HG03442 (cell line): ENCODE measurements around the gene RAD51B.

ENCODE experiments used
- ATAC-seq: cut with Tn5 transposase; IDR thresholded peaks from one replicate; pipeline ENCODE4 v1.9.1; 2021; ENCODE audit warnings: mild to moderate bottlenecking, moderate library complexity; ENCODE audit not compliant: unreplicated experiment

Gene RAD51B

DNA sequence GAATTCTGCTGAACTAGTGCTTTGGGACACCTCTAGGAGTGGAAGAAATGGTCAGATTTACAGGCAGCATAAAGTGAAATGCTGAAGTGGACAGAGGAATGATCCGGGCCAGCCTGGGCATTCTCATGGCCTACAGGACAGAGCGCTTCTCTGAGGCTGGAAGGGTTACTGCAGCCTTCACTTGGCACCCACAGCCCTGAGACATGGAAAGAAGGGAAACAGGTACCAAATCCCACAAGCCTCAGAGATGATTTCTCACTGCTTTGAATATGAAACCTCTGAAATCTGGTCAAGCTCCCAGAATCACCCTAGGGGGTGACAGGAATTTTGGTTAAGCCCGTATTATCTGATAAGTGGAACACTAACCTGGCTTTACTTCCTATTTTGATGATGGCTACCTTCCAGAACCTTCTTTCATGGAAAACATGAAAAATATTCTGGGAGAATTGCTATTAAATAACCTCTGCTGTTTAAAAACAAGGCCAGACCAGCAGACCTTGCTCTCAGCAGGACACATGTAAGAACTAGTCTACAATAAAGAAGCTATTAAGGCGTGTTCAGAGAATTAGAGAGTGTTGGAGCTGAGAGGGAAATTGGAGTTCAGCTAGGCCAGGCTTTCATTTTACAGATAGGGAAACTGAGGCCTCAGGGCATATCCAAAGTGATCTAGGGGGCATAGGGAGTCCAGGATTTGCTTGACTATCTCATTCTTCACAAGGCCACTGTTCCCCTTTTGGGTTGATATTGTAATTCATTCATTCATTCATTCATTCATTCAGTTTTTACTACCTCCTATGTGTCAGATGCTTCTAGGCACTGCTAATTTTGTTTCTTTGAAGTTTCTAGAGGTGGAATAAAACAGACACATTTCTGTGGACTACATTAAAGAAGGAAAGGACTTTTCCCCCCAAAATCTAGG, 691.8 kb downstream of the RAD51B start:
- ATAC-seq = no peak

DNA sequence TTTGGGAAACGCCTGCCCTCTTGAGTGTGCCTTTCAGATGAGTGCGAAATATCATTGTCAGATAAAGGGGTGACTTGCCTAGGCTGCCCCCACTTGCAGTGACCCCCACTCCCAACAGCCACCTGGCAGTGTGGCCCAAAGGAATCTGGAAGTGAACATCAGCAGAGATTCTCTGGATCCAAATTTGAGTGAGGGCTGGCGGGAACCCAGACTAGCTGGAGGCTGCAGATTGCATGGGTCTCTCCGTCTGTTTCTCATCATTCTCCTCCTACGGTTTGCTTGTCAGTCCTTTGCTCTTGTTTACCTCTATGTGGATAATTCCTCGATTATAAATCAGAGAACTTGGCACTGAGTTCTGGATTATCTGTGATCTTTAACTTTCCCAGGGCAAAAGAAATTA, 692.5 kb downstream of the RAD51B start:
- no peak for ATAC-seq

DNA sequence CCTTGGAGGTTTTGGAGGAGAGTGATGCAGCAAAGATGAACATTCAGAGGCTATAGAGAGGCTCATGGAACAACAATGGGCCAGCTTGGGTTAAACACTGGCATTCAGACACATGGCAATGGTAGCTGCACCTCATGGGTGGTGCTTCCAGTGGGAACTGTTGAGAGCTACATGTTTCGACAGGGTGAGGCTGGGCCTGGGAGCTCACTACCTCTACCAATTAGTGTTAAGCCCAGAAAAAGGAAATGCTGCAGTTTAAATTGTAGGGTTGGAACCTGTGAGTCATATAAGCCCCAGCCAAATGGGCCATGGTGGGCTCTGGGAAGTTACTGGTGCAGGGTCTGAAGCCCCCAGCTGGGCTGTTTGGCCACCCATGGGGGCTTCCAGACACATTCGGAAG, 693.6 kb downstream of the RAD51B start:
- no peak for ATAC-seq

DNA sequence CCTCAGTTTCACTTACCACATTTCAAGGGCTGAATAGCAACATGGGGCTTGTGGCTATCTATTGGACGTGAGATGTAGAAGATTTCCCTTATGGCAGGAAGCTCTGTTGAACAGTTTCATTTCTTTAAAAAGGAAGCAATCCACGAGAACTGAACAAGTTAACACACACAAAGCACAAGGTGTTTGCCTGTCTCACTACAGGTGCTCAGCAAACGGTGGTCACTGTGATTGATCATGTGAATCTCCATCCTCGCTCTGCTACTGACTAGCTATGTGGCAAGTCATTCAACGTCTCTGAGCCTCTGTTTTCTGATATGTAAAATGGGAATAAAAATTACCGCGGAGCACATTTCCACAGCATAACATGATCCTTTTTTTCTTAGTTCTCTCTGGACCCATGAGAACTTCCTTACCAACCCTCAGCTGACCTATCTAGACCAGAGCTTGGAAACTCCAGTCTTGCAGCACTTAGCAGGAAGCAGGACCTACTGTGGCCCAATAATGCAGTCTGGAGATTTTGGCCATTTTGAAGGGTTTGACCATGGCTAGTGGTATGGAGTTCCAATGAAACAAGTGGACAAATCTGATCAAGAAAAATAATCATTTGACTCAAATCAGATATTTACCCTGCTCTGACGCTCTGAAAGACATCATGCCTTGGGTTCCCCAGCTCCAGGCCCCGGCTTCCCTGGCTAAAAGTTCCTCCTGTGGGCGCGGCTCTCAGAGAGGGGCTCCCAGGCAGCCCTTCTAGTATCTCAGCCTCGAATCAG, 694.4 kb downstream of the RAD51B start:
- ATAC-seq = peak; percentile 65

DNA sequence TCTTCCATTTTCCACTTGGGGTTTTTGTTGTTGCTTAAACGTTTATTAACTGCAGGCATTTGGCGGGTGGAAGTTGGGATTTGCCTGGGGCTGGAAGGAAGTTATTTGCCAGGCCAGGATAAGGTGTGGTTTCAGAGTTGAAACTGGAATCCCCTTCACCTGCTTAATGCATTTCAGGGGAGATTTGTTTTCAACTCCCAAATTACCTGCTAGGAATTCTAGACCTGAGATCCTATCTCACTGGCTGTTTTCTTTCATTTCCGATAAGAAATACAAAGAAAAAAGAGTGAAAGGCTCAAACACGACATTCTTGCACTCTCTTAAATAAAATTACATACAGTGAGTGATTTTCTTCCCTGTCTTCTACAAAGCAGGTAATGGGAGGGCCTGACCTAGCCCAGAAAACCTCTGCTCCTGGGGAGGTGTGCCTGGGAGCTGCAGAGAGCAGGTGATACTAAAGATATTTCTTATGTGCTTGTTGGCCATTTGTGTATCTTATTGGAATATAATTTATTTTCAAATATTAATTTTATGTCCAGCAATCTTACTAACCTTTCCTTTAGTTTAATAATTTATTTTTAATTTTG, 695.1 kb downstream of the RAD51B start:
- ATAC-seq = no peak

DNA sequence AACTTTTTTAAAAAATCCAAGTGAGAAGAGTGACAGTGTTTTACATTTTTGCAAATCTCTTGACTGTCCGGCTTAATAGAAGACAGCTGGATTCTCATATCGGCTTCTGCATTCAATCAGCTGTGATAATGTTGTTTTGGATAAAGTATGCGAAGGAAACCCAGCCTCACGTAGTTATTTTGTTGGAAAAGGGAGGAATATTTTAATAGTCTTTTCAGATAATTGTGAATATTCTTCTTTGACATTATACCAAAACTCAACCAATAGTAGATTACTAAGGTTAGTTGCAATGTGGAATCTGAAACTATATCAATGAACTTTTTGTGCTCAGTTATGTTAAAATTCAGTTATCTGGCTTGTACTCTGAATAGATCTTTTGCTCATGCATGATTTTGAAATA, 696.8 kb downstream of the RAD51B start:
- no peak for ATAC-seq

DNA sequence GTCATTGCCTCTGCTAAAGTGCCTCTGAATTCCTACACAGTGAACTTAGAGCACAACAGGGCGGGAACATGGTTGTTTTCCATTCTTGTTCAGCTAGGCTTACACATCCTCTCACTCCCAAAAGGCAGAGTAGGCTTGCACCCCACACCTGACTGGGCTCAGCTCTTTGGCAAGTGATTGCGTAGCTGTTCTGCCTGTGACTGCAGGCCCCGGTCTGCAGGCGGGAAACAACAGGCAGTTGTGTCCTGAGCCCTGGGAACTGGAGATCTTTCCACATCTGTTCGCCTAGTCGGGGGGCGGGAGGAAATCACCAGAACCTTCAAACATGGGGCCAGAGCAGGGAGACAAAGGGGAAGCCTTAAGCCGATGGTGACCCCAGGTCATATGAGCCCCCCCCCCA, 698.6 kb downstream of the RAD51B start:
- ATAC-seq = no peak

DNA sequence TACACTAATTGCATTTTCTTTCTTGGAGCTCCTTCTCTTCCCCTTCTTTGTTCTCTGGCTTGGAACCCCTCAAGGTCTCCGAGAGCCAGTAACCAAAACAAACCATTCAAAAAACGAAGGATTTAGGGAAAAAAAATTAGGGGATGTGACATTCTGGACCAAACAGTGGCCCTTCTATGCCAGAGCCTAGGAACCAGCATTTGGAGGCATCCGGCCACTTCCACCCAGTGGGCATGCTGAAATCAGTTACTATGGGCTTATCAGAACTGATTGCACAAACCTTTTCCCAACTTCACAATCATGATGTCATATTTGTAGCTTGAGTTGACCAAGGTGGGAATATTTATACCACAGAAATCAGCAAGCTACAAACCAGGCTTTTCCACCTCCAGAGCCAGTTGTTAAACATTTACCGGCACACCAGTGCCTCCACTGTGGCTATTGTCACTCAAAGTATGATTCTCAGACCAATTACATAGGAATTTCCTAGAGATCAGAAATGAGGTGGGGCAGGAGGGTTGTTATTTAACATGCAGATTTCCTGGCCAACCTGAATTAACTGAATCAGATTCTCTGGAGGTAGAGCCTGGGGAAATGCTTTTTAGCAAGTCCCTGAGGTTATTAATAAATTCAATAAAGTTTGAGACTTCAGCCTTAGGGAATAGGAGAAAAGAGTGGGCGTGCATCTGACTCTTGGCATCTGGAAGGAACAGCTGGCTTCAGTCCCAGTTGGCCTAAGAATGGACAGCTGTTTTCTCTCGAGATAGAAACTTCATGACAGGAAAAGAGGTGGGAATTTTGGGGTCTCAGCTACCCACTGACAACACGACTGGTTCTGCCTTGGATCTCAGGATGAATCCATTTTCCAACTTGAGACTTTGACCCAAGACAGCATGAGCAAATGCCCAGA, 699.4 kb downstream of the RAD51B start:
- no peak for ATAC-seq

DNA sequence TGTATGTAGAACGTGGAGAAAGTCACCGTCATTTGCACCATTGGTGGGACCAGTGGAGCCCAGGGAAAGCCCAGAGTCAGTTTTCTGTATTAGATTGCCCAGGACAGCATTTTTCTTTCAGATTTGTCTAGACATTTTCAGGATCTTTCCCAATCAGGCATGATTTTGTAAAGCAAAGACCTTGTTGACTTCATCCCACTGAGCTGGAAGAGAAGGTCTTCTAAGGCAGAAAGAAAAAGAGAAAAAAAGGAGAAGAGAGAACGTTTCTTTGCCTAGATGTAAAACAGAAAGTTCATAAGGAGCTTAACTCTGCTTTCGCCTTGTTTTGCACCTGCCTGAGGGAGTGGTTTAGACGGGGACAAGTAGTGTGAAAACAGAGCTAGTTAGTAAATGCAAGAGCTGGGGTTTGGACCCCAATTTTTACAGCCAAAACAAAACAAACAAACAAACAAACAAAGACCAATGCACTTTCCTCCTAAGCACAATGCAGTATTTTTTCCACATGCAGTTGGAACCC, 700.1 kb downstream of the RAD51B start:
- ATAC-seq = no peak

DNA sequence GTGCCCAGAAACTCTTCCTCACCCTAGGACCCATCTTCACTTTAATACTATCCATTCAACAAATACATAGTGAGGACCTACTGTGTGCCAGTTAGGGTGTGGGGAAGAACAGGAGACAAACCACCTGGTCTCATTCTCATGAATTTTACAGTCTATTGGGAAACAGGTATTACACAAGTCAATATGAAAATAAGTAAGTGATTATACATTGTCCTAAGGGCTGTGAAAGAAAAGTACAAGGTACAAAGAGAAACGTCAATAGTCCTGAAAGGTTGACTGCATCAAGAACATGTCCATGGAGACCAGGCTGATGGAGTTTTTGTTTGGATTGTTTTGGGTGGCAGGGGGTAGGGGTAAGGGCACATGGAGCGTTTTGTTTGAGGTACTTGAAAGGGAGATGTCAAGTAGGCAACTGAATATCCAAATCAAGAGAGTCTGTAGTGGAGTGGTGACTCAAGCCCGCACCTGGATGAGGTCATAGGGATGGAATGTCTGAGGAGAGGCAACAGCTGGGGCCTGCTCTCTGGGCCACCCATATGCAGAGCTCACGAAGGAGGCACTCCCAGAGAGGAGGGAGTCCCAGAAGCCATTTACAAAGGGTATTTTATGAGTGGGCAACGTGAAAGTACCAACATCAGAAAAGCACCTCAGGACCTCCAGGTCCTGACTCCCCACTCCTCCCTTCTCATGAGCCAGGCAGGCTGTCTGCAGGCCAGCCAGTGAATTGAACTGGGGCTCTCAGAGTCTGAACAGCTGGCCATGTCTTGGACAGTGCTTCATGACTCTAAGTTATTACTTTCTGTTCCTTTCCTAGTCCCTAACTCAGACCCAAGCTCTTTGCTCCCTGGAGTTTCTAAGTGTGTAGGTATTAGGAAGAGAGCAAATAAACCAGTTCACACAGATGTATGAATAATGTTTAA, 701.3 kb downstream of the RAD51B start:
- ATAC-seq = no peak

DNA sequence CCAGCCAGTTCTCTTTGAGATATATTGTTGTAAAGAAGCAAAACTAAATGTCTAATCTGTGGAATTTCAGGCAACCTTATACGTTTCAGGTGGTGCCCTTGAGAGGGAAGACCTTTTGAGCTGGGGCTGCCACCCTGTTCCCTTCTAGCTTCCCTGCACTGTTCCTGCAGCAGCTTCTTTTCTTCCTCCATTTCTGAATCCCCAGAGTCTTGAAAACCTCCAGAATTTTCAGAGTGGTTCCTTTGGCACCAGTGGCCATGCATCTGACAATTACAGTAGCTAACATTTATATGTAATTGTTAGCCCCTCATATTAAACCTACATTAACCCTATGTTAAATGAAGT, 702.0 kb downstream of the RAD51B start:
- no peak for ATAC-seq

DNA sequence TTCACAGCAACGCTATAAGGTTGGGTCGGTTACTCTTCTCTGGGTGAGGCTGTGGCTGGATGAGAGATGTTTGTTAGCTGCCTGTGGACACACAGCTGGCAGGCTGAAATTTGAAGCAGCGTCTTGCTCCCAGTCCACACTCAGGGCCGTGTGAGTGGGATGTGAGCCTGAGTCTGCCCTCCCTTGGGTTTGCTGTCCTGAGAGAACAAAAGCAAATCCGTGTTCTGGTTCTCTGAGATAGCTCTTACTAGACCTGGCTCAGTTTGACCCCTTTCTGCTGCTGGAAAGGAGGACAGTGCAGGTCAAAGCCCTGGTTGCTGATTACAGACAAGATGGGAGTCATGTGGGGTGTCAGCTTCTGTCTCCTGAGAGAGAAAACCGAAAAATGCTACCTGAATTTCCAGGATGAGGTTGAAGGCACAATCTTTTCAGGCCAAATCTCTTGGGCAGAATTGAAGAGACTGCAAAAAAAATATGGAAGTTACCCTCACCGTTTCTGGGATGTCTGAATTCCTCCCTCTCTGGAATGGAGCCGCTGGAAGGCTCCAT, 702.5 kb downstream of the RAD51B start:
- ATAC-seq = no peak

DNA sequence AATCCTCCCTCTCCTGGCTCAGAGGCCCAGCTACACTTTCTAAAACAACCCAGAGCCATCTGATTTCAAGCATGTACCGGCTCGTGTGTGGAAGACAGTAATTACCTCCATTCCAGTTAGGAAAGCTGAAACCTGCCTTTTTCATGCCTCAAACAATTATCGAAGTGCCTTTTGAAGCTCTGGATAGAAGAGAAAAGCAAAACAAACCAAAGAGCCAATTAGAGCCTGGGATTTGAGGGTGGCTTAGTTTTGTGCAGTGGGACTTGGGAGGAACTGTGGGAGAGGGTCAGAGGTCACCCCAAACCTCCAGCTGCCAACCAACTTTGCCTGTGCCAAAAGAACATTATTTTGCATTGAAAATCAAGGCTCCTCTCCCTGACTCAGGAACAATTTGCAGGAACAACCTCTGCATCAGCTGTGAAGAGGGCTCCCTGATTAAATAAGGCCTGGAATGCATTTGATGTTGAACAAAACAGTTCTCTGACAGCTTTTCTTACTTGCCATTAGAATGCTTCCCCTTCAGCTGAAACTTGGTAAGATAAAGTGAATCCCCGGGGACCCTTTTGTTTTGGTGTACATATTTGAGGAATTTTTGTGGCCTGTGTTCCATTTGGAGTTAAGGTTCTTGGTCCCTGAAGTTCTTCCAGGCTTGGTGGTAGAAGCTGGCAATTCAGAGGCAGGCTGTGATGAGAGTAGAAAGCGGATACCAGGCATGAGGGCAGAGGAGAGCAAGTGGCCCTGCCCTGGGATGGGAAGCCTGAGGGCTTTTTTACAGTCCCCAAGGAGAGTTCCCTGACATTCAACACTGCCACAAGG, 703.1 kb downstream of the RAD51B start:
- no peak for ATAC-seq

DNA sequence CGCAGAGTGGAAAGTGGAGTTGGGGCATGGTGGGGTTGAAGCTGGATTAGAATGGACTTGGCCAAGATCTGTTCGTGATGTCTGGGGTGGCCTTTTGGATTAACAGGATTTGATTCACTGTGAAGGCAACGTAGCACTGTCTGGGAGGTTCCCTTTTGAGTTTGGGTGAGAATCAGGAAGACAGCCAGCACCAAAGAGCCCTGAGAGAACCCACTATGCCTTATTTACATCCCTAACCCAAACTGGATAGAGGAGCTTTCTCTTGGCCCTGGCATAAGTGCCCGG, 703.7 kb downstream of the RAD51B start:
- ATAC-seq = no peak

DNA sequence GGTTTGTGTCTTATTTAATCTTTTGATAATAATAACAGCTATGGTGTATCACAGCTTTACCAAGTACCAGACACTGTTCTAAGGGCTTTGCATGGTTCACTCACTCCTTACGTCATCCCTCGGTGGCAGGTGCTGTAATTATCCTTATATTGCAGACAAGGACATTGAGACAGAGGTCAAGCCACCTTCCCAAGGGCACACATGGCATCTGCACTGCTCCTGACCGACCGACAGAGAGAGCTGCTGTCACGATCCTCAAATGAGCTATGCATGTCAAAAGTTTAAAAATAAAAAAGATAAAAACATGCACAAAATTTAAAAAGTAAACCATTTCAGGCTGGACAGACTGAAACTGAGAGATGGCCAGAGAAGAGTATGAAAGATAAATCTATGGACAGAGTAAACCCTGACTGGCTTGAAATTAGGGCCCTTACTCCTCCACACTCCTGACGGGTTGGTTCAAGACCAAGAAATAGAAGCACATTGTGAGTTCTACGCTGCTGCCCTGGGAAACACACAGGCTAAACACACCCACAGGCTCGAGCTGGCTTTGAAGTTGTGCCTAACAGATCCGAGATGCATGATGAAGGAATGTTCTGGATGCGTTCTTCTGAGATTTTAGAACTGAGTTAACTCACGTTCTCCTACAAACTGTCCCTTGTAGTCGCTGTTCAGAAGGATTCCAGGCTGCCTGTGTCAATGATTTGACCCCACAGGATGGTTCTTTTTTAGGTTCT, 704.6 kb downstream of the RAD51B start:
- no peak for ATAC-seq

DNA sequence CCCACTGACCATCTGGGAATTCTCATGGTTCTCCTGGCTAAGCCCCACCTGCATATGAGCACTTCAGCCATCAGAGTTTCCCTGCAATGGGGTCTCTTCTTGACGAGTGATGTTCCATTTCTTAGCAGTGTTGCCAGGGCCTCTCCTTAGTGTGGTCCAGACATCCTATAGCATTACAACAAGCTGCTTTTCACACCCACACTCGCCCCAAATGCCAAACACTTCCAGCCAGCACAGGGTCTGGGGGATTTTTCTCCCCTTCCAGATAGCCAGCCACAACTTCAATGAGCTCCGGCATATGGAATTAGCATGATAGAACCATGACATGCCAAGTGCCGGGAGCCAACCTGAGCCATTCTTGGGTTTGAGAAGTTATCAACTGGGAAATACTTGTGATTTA, 705.9 kb downstream of the RAD51B start:
- ATAC-seq = no peak

DNA sequence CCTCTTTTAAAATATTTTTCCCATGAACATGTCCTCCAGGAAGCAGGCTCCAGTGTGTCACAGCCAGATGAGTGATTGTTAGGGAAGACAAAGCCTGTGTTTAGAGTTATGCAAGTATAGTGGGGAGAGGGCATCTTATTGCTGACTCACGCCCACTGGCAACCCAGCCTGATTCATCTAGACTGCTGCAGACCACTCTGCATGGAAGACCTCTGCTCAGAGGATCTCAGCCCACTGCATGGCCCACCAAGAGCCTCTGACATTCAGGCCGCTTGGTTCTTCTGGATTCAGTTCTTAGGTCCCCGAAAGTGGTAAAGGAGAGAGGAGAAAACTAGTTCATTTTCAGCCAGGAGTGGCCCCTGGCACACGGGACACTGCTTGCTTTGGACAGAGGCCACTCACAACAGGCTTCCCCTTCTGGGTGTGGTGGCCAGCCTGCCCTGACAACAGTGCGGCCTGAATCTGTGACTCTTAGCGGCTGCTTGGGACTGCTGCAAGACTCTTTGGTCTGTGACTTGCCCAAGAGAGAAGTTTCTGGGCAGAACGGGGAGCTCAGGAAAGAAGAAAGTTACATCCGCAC, 707.0 kb downstream of the RAD51B start:
- ATAC-seq = no peak
